ENCODE results near the gene MAP7.

GRCh38 chr6:136500414-136500813 lies 49.8 kb downstream of the MAP7 start:
- TF ChIP-seq POLR2A (IDR thresholded peaks at IDR 0.05; ENCODE audit: low read depth, low read length) (no peak), POLR2AphosphoS5 (IDR thresholded peaks at IDR 0.05; ENCODE audit: low read depth, low read length) (no peak)

Measured in GM12891 (cell line).